H1 (cell line): ENCODE results near the gene FHL1.

Experiments
- ATF2 ChIP-seq: IDR thresholded peaks from 2 replicates; pipeline ENCODE4 v1.6.1; 2012; ENCODE audit warnings: low read length, inconsistent platforms
- BRCA1 ChIP-seq: IDR thresholded peaks from 2 replicates; pipeline ENCODE4 v1.6.1; 2012; ENCODE audit warnings: low read depth, low read length, improper control_type of control experiment
- CTCF ChIP-seq, 3 experiments: IDR thresholded peaks; 1 replicate in 2 of 3; 2 replicates in 1 of 3; pipeline versions ENCODE4 v1.5.1 to v1.6.1; 2011; ENCODE audit warnings: low read length in 3 of 3, mild to moderate bottlenecking in 3 of 3, inconsistent platforms in 2 of 3, low read depth in 1 of 3, moderate library complexity in 1 of 3; ENCODE audit not compliant: insufficient read depth in 1 of 3; ENCODE audit errors: control extremely low read depth in 1 of 3
- EP300 ChIP-seq, 2 experiments: IDR thresholded peaks; 1 replicate in 1 of 2; 2 replicates in 1 of 2; pipeline ENCODE4 v1.6.1; 2011 to 2012; ENCODE audit warnings: low read depth in 2 of 2, low read length in 2 of 2, mild to moderate bottlenecking in 2 of 2, borderline replicate concordance in 1 of 2, inconsistent platforms in 1 of 2, moderate library complexity in 1 of 2
- HDAC2 ChIP-seq, 2 experiments: fragments of 300-600 bp in 1 of 2; sonication (generic) in 1 of 2; IDR thresholded peaks; 2 replicates each; pipeline ENCODE4 v1.6.1; 2011 to 2012; ENCODE audit warnings: low read depth in 2 of 2, low read length in 2 of 2, mild to moderate bottlenecking in 2 of 2, moderate library complexity in 2 of 2, borderline replicate concordance in 1 of 2, inconsistent platforms in 1 of 2
- NRF1 ChIP-seq: IDR thresholded peaks from 2 replicates; pipeline ENCODE4 v1.6.1; 2011; ENCODE audit warnings: mild to moderate bottlenecking, low read depth, low read length, improper control_type of control experiment
- POLR2A ChIP-seq, 2 experiments: IDR thresholded peaks; 1 replicate in 1 of 2; 2 replicates in 1 of 2; pipeline ENCODE4 v1.6.1; 2011; ENCODE audit warnings: low read depth in 2 of 2, low read length in 2 of 2, mild to moderate bottlenecking in 2 of 2; ENCODE audit errors: control extremely low read depth in 1 of 2
- POLR2AphosphoS5 ChIP-seq: IDR thresholded peaks from 2 replicates; pipeline ENCODE4 v1.6.1; 2011; ENCODE audit warnings: low read depth, low read length
- RNF2 ChIP-seq: fragments of 200-900, 300-1000 bp; sonication (generic); IDR thresholded peaks from 2 replicates; pipeline ENCODE4 v1.7.1; 2016; ENCODE audit warnings: borderline replicate concordance, low read depth, mild to moderate bottlenecking, antibody characterized with exemption, low read length; ENCODE audit not compliant: poor library complexity, severe bottlenecking; ENCODE audit errors: missing control alignments
- SIN3A ChIP-seq, 2 experiments: IDR thresholded peaks in 1 of 2; conservative IDR thresholded peaks in 1 of 2; 2 replicates each; pipeline ENCODE4 v1.6.1; 2011 to 2012; ENCODE audit warnings: low read length in 2 of 2, improper control_type of control experiment in 1 of 2, low read depth in 1 of 2, mild to moderate bottlenecking in 1 of 2
- SRF ChIP-seq: IDR thresholded peaks from 2 replicates; pipeline ENCODE4 v1.6.1; 2011; ENCODE audit warnings: mild to moderate bottlenecking, low read depth, low read length, moderate library complexity
- USF2 ChIP-seq: IDR thresholded peaks from 2 replicates; pipeline ENCODE4 v1.6.1; 2011; ENCODE audit warnings: low read length, improper control_type of control experiment

- TF ChIP-seq SRF (no peak), HDAC2 (IDR thresholded peaks at IDR 0.05; ENCODE audit: borderline replicate concordance in 1 of 2, low read depth in 2 of 2, low read length in 2 of 2) (no peak), BRCA1 (no peak), CTCF (IDR thresholded peaks at IDR 0.05; ENCODE audit: control extremely low read depth in 1 of 3, insufficient read depth in 1 of 3, low read depth in 1 of 3, low read length in 3 of 3) (no peak), NRF1 (no peak), EP300 (IDR thresholded peaks at IDR 0.05; ENCODE audit: borderline replicate concordance in 1 of 2, low read depth in 2 of 2, low read length in 2 of 2) (no peak), POLR2A (IDR thresholded peaks at IDR 0.05; ENCODE audit: control extremely low read depth in 1 of 2, low read depth in 2 of 2, low read length in 2 of 2) (no peak), ATF2 (no peak), USF2 (no peak), SIN3A (conservative IDR thresholded peaks at IDR 0.05 in 1 of 2, IDR thresholded peaks at IDR 0.05 in 1 of 2; ENCODE audit: low read depth in 1 of 2, low read length in 2 of 2) (no peak), RNF2 (no peak), POLR2AphosphoS5 (no peak)
Measured at GRCh38 chrX:136190038-136190713, 42.8 kb downstream of the FHL1 start.
